GM13977 (cell line): ENCODE results near the gene MICALL2.

ENCODE experiments used
- DNase-seq: peaks from one replicate; pipeline ENCODE4 v3.0.0; 2012; ENCODE audit warnings: low spot score
- CTCF ChIP-seq: IDR thresholded peaks from 2 replicates; pipeline ENCODE4 v1.5.1; 2012; ENCODE audit warnings: mild to moderate bottlenecking, control low read depth; ENCODE audit not compliant: insufficient read depth; ENCODE audit errors: extremely low read depth, missing control alignments
- in situ Hi-C: fragments of 300-500 bp; cut with MboI; formaldehyde crosslinking; loops from one replicate; pipeline ENCODE4 v1.12.0; 2022; ENCODE audit warnings: low sequenced_read_pairs, low pct_unique_long_range_greater_than_20kb, mixed read lengths, inconsistent platforms; ENCODE audit not compliant: unreplicated experiment

Gene MICALL2

DNA sequence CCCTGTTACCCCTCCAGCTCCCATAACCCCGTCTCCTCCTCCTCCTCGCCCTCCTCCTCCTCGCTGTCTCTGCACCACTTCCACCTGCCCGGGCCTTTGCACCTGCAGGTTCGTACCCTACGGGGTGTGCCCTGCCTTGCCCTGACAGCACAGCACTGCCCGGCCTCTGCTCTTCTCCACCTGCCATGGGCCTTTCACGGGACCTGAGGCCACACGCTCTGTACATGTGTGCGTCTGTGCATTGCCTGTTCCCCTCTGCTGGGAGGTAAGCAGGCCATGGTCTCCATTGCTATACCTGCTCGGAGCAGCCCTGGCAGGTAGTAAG, 40.0 kb downstream of the MICALL2 start:
- in situ Hi-C loops, result loop anchor here (25.0 kb wide), 1 partner anchor 182 kb away; the partner anchor contains the start of gene UNCX
- TF ChIP-seq CTCF, result no peak
- no peak for DNase-seq

- no peak for DNase-seq
- no peak for TF ChIP-seq CTCF
- in situ Hi-C loops, result loop anchor here (25.0 kb wide), 1 partner anchor 181 kb away; the partner anchor contains the start of gene UNCX
Measured at GRCh38 chr7:1418505-1419309, 40.6 kb downstream of the MICALL2 start.

DNA sequence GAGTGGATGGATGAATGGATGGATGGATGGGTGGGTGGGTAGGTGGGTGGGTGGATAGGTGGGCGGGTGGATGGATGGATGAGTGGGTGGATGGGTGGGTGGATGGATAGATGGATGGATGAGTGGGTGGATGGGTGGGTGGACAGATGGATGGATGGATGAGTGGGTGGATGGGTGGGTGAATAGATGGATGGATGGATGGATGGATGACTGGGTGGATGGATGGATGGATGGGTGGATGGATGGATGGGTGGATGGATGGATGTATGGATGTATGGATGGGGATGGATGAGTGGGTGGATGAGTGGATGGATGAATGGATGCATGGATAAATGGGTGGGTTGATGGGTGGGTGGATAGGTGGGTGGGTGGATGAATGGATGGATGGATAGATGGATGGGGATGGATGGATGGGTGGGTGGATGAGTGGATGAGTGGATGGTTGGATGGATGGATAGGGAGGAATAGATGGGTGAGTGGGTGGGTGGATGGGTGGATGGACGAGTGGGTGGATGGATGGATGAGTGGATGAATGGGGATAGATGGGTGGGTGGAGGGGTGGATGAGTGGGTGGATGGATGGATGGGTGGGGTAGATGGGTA, 43.8 kb downstream of the MICALL2 start:
- TF ChIP-seq CTCF, result no peak
- DNase-seq, result no peak
- in situ Hi-C loops, result loop anchor here (25.0 kb wide), 1 partner anchor 178 kb away; the partner anchor contains the start of gene UNCX

GRCh38 chr7:1413936-1414639, 45.2 kb downstream of the MICALL2 start:
- DNase-seq, result no peak
- no peak for TF ChIP-seq CTCF
- in situ Hi-C loops, result loop anchor here (25.0 kb wide), 1 partner anchor 177 kb away; the partner anchor contains the start of gene UNCX

DNA sequence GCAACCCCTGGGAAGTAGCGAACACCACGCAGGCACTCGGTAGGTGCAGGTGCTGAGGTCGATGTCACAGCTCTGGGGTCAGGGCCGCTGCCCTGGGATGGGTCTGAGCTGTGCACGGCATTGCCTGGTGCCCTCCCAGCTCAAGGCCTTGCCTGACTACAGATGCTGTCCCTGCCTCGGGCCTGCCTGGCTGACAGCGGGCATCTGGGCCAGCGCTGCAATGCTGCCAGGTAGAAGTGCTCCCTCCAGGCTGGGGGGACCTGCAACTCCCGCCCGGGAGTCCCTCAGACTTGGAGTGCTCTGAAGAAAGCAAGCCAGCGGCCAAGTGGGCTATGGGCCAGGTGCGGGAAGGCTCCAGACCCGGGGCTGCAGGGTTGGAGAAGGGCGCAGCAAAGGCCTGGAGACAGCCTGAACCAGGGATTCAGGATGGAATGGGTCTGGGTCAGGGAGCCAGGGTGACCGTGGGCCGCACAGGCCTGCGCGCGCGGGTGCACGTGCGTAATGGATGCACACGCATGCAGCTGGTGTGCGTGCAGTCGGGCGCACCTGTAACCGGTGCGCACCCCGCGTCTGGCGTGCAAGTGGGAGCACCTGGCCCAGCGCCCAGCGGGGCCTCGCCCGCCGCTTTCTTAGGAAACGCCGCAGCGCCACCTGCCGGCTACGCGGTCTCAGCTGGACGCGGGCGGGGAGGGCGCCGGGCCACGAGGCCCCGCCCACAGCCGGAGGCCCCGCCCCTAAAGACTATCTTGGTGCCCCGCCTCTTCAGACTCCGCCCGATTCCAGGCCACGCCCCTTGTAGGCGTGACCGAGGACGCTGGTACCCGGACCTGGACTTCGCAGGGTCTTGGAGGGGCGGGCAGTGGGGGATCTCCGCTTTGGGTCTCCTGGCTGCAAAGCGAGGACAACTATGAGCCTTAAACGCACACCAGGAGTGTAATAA, 46.7 kb downstream of the MICALL2 start:
- peak; percentile 99 for DNase-seq
- TF ChIP-seq CTCF, result peak; percentile 79
- in situ Hi-C loops, result loop anchor here (25.0 kb wide), 1 partner anchor 175 kb away; the partner anchor contains the start of gene UNCX
